GM12873 (cell line): ENCODE data around the gene IRX4.

Source experiments
- CTCF ChIP-seq: IDR thresholded peaks from 2 replicates; pipeline ENCODE4 v1.5.1; 2012; ENCODE audit warnings: low read depth, mild to moderate bottlenecking, moderate library complexity, low read length, control low read depth; ENCODE audit not compliant: insufficient read depth; ENCODE audit errors: missing control alignments

Gene IRX4

GRCh38 chr5:1827886-1828397, 54.8 kb downstream of the IRX4 start:
- TF ChIP-seq CTCF: no peak
